Activated CD4-positive, alpha-beta T cell treated with anti-CD3 and anti-CD28 coated beads for 24 hours (primary cell): ENCODE data around the gene FARP1.
"Not testable (repeated sequence)": the region's sequence is repeated elsewhere in the genome, so short reads cannot be mapped to it uniquely, and the experiment has no call there.

ENCODE experiments used
- DNase-seq, 2 donors: peaks; one replicate each; pipeline ENCODE4 v3.0.0-alpha.2; 2020; ENCODE audit warnings: low read depth in 2 of 2

FARP1 gene

DNA sequence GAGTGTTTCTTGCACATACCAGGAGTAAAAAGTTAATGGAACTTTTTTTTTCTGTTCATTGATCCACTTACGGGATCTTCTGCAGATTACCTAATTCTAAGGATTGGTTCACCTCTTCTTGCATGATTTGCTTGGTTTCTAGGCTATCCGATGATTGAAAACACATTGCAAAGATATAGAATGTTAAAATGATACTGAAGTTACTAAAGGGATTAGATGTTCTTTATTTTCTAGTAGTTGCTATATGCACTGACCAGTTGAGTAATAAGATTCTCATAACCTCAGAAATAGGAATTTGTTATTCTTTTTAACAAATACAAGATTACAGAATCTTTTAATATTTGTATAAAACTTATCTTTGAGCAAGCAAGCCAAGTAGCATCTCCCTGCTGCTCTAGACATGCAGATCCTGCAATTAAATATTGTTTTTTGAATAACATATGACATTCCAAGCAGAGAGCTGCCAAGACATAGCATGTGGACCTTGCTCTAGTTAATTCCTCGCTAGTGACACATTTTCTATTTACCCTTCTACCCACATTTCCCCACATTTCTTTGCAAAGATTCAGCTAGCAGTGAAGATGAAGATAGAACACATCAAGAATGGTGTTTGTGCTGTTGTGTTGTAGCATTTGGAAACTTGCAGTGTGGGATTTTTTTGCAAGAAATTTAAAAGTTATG, 85.9 kb downstream of the FARP1 start:
- no peak for DNase-seq

DNA sequence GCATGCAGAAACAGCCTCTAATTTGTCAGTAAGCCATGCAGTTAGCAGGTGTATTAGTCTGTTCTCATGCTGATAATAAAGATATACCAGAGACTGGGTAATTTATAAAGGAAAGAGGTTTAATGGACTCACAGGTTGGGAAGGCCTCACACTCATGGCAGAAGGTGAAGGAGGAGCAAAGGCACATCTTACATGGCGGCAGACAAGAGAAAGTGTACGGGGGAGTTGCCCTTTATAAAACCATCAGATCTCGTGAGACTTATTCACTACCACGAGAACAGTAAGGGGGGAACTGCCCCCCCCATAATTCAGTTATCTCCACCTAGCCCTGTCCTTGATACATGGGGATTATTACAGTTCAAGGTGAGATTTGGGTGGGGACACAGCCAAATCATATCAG, 87.9 kb downstream of the FARP1 start:
- not testable (repeated sequence) for DNase-seq

DNA sequence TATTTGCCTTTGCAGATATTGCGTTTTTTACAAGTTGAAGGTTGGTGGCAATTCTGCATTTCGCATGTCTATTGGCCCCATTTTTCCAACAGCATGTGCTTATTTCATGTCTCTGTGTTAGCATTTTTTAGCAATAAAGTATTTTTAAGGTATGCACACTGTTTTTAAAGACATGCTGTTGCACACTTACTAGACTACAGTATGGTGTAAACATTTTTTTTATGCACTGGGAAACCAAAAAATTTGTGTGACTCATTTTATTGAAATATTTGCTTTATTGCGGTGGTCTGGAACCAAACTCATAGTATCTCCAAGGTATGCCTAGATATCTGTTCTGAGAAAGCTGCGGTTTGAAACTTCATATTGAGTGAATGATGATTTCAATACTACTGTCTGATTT, 89.6 kb downstream of the FARP1 start:
- no peak for DNase-seq

DNA sequence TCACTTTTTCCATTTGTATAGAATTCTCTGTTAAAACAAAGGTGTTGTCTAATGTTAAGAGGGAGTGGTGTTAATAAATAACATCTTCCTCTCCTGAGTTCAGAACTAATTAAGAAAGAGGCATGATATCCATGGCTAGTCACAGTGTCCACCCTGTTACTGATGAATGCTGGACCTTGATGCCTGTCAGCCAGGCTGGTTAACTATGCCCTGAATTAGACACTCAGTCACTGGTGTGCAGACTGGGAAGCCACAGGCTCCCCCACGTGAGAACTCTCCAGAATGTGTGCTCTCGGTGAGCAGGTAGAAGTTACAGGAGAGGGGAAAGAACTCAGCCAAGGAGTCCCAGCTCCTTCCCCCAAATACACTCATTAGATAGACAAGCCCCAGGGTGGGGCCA, 90.2 kb downstream of the FARP1 start:
- DNase-seq, result no peak

DNA sequence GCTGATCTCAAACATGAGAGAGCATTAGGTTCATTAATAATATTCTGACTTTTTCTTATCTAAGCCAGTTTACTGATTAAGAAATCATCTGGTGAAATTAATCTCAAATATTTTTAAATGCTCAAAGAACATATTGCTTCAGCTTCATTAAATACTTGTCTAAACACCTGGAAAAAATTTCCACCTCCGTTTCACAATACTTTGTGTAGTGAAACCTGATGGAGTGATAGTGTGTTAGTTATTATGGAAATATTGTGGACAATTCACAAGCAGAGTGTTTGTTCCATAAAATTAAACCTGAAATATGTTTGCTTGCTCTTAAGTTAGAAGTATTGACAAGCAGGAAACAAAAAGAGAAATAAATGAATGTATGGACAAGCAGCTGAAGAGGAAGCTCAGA, 91.5 kb downstream of the FARP1 start:
- DNase-seq, result no peak

DNA sequence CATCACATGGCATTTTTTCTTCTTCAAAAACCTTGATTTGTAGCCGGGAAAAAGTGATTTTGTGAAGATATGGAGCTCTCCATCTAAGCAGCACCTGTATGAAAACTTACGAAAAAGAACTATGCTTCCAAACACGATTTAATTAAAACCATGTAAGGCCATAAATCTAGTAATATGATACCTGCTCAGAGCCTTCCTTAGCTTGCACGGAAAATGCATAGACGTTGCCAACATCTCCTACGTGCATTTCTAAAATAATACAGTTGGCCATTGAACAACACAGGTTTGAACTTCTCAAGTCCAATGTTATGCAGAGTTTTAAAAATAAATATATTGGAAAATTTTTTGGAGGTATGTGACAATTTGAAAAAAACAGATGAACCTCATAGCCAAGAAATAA, 93.3 kb downstream of the FARP1 start:
- DNase-seq, result no peak

DNA sequence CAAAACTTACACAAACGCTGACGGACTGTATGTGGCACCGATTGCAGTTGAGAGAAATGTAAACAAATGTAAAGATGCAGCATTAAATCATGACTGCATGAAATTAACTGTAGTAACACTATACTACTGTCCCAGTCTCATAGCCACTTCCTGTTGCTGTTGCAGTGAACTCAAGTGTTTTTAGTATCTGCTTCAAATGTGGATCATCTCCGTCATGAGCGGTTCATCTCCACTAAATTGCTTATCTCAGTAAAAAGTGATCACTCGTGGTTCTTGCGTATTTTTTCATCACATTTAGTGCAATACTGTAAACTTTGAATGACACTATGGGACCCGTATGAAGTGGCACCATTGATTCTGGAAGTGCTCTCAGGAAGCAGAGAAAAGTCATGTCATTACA, 94.4 kb downstream of the FARP1 start:
- DNase-seq, result no peak

DNA sequence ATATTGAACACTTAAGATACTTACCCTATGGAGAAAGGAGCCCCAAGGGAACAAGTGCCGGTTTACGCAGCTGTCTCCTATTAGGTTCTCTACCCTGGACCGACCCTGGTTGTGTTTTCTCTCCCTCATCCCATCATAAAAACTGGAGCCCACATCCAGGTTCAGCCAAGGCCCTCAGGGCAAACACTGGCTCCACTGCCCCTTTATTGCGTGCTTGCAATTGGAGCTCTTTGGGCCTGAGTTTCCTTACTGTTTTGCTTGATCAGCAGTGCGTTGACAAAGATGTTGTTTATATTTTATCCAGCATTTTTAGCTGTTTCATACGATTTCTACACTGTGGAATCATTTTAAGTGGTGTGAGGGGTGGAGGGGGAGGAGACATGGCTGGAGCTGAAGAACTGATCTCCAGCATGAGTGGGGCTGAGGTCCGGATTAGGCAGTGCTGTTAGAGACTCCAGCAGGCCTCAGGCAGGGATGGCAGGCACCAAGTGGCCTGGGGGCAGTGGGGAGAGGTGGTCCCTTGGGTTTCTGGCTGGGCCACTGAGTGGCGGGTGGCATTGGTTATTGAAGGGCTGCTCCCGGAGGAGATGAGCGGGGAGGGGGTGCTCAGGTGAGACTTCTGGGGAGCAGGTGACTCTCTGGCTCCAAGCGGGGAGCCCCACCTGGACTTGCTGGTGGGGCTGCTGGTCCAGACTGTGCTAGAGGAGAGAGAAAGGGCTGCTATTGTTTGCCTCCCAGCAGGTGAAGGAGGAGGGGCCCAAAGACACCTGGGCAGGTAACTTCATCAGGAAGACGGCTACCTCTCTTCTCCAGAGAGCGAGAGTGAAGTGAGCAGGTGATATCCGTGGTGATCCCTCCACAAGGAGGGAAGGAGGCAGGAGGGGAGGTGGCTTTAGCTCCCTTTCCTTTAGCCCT, 96.5 kb downstream of the FARP1 start:
- no peak for DNase-seq

DNA sequence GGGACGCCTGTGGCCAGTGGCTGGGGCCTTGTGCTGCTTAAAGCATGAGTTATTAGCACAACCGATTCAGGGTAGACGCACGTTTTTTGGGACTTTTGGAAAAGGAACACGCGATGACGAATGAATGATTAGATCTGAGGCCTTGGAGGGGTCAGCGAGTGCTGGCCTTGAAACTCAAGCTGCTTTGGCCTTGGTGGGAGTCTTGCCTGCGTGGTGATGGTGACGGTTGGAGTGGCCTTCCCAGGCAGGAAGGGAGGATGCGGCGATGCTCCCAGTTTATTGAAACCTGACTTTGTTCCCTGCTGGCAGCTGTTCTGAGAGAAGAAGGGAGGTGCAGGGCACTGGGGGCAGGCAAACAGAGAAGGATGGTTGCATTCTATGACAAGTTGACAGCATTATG, 97.2 kb downstream of the FARP1 start:
- no peak for DNase-seq

DNA sequence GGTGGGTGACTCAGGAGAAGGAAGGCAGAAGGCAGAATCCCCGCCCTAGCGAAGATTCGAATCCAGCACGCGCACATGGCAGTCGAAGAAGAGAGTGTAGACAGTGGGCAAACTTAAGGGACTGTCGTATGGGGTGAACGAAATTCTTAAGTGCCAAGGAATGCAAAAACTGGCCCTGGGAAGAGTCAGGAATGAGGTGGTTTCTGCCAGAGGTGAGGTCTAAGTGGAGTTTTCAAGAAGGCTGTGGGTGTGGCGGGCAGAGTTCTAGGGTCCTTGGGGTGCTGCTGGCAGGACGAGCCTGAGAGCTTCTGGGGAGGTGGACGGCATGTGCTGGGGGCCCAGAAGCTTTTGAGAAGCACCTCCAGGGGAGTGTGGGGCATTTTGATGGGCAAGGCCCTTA, 98.1 kb downstream of the FARP1 start:
- DNase-seq, result no peak

DNA sequence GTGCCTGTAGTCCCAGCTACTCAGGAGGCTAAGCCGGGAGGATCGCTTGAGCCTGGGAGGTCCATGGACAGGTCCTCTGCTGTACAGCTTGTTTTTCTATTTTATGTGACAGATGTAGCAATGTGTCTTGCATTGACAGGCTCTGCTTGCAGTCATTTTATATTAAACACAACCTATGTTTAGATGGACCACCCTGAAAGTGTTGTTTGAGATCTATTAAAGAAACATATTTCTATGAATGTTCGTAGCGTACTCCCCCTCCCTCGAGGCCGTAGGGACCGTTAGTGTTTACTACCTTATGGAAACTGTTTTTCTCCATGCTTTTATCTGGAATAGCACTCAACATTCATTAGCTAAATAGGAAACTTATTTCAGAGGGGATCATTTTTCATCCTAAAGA, 99.1 kb downstream of the FARP1 start:
- DNase-seq, result no peak

DNA sequence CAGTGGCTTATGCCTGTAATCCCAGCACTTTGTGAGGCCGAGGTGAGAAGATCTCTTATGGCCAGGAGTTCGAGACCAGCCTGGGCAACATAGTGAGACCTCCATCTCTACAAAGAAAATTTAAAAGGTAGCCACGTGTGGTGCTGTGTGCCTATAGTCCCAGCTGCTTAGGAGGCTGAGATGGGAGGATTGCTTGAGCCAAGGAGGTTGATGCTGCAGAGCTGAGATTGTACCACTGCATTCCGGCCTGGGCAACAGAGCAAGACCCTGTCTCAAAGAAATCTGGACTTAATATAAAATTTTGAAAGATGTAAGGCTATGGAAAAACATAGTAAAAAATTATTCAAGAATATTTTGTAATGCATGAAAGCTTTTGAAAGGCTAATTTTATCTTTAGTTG, 99.5 kb downstream of the FARP1 start:
- no peak for DNase-seq

DNA sequence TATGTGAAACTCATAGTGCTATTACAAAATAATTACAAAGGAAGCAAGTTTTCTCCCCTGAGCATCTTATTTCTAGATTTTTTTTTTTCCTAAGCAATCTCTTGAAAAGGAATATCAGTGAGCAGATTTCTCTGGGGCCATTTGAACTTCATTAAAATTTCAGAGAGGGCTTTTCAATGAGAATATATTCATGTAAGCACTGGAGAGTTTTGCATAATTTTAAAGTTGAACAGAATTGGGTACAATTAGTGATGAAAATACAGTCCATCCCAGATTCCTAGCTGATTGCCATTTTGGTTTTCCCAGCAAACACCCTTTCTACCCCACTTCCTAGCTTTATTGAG, 101.0 kb downstream of the FARP1 start:
- no peak for DNase-seq

DNA sequence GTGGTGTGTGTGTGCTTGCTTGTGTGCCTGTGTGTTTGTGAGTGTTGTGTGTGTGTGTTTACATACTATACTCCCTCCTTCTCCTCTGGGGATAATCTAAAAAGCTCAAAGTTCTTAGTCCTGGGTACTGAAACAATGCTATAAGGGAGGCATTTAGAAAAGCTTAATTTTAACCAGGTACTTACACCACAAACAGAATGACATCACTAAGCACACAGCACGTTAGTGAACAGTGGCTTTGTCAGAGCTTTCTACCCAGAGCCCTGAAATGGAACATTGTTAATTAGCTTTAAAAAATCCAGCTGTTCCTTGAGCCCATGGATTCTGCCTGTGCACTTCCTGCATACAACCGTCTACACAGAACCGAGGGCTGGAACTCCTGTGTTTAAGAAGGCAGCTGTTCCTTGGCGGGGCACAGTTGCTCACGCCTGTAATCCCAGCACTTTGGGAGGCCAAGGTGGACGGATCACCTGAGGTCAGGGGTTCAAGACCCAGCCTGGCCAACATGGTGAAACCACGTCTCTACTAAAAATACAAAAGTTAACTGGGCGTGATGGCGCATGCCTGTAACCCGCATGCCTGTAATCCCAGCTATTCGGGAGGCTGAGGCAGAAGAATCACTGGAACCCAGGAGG, 103.8 kb downstream of the FARP1 start:
- no peak for DNase-seq

DNA sequence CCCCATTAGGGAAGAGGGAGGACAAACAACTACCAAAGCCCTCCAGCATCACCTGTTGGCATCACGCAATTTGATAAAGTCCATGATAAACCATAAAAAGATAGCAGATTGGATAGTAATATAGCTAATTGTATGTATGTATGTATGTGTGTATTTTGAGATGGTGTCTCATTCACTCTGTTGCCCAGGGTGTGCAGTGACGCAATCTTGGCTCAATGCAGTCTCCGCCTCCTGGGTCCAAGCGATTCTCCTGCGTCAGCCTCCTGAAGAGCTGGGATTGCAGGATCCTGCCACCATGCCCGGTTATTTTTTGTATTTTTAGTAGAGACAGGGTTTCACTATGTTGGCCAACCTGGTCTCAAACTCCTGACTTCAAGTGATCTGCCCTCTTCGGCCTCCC, 108.8 kb downstream of the FARP1 start:
- DNase-seq, result no peak

DNA sequence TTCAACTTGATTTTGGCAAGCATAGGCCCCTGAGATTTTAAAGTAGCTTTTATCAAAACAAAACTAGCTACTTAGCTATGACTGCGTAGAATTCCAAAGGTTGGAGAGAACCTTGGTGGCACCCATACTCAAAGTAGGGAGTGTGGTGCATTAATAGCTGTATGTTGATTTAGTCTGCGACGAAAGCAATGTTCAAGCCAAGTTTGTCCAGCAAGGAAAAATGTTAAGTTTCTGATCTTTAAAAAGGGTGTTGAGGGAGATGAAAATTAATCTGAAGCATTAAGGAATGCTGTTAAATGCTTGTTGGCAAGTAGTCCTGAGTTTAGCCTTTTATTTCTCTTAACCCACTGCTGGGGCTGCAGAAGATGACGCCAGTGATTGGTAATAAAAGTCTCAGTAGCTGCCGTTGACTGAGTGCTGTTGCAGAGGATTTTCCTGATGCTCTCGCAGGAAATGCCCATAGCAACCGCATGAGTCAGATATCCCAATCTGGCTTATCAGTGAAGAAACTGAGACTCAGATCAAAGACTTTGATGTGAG, 110.1 kb downstream of the FARP1 start:
- DNase-seq, result no peak

DNA sequence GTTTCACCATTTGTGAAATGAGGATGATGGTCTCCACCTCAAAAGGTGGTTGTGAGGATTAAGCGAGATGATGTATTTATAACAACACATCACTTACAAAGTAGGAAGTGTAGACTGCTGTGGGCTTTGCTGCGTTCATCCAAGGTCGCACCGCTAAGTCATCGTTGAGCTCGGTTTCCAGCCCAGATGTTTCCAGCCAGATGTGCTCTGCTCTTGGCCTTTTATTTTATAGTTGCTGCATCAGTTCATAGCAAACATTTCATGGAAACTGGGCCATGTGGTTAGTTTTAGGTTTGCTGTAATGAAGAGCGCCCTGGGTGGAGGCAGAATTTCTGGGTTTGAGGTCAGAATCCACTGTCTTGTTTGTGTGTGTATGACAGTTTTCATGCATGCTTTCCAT, 110.6 kb downstream of the FARP1 start:
- DNase-seq, result no peak

DNA sequence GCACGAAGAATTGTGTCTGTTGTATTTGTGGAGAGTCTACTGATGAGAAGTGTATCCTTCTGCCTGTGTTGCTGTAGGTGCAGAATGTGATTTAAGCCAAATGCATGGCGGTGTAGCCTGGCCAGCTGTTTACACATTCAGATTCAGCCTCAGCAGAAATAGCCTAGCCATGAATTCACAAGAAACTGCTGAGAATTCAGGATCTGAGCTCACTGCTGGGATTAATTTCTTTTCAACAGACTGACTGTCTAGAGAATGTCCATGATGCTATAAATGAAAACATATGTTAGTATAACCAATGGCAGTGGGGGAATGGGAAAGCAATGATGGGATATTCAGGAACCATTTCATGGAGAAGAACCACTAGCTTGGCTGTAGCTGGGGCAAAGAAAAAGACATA, 111.6 kb downstream of the FARP1 start:
- no peak for DNase-seq

DNA sequence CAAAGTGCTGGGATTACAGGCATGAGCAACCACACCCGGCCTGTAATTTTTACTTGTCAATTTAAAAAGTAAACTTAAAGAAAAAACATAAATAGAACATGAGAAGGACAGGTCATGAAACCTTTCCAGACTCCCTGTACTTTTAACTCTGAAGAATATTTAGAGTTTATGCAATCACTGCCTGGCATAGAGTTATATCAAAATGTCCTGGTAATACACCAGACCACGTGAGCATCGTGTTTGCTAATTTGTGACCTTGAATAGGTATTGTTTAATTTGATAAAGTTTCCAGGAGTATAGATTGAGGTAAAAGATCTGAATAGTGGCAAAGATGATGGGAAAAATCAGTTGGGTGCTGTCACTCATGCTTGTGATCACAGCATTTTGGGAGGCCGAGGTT, 115.3 kb downstream of the FARP1 start:
- DNase-seq, result no peak

DNA sequence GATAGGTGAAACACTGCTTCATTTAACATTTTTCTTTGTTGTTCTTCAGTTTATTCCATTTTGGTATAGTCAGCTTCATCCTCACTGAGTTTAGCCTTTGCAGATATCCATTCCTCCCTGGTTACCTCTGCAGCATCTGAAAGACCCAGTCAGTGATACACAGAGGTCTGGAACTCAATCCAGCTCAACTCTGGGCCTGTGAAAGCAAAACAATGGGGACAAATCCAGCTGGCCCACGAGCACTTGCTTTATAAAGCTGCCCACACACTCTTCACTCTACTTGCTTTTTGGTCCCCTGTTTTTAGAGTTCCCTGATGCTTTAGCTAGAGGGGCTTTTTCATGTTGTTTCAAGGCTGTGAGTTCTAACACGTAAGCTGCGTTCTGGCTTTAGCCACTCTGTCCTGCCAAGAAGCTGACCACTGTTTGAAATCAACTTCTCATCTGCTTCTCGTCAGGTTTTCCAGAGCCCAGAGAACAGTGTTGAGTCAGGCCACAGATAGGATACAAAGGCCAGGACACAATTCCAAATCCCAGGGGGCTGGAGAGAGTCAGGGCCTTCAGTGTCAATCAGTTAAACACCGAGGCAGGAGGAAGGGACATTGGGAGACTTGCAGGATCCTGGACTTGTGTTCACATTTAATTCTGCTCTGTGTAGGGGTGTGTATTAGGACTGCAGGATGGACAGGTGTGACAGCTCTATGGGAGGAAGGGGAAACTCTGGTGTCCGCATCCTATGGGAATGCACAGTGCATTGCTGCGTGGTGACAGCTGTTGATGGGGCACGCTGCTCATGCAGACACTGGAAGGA, 117.7 kb downstream of the FARP1 start:
- no peak for DNase-seq

DNA sequence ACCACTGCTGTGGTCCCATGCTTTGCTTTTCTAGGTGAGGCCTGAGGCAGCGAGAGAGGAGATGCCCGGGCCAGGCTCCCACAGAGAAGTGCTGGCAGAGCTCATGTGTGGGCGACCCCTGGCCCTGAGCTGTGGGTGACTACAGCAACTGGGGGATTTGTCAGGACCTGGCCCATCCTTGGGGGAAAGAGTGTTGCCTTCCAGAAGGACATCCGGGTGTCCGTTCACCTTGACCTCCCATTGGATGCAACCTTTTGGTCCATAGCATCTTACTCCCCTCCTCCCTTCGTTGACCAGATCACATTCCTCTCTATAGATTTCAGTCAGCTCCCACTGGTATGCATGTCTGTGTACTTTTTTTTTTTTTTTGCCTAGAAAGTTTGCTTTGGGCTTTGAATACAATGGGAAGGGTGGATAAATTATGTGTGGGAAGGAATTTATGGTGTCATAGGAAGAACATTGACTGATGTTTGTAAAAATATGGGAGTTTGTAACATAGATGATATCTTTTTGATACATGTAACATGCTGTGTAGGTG, 118.3 kb downstream of the FARP1 start:
- DNase-seq, result no peak

DNA sequence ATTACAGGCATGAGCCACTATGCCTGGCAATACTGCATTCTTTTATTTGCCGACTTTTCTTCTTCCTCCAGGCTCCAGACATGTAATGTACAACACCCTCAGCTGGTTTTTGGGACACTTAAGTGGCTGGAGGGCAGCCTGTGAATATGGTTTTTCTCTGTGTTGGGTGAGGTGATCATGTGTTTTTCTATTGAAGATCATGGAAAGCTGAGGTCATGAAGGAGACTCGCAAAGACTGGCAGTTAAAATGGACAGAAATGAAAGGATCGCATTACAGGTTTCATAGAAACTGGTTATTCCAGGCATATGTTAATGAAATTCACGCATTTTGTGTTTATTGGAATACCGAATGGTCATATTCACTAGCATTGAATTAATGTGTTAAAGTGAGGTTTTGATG, 119.4 kb downstream of the FARP1 start:
- DNase-seq, result no peak
